ENCODE measurements around the gene ARHGAP24. TPM values are rescaled to one million over a fixed set of nuclear protein-coding genes. Genes with fewer than 3 reads are reported as not detected.
"Not testable (repeated sequence)": the region's sequence is repeated elsewhere in the genome, so short reads cannot be mapped to it uniquely, and the experiment has no call there.

ARHGAP24 gene
- total RNA-seq, 1 experiment from 2014 or later = 17.4 TPM

DNA sequence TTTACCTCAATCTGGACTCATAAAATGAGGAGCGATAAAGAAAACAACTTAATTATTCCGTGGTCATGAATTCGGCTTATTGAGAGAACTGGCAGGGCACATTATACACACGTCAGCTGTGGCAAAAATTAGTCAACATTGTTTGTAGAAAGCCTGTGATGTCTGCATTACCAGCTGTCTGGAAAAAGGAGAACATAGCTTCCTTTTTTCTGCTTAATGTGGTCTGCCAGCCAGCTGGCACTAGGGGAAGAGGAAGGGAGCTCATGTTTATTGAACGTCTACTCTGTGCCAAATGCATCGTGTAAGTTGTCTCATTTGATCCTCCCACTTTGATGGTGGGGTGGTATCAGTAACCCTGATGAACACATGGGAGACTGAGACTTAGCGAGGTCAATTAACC is 367.6 kb downstream of the ARHGAP24 start:
- in situ Hi-C loops (cut with HindIII; ENCODE audit: low pct_unique_long_range_greater_than_20kb, low sequenced_read_pairs) (no loop called here), intact Hi-C loops (cut with micrococcal nuclease; ENCODE audit: unreplicated experiment) (no loop called here)
- TF ChIP-seq CTCF (IDR thresholded peaks at IDR 0.05) (no peak), POLR2AphosphoS5 (IDR thresholded peaks at IDR 0.05; ENCODE audit: low read depth, low read length) (no peak), TCF7L2 (IDR thresholded peaks at IDR 0.05; ENCODE audit: low read depth, low read length) (no peak)
- DNase-seq (ENCODE audit: low read depth, low spot score) (no peak), ATAC-seq (no peak)
- no peaks in the 10 kb centered on the region for H3K9me3 ChIP-seq (ENCODE audit: control insufficient read depth, insufficient read depth, low read depth, low read length)
- no TSS peak for BruUV-seq (replicated peaks)
- H3K4me1 ChIP-seq (ENCODE audit: control insufficient read depth, insufficient read depth, low read length) = no peaks in the 10 kb centered on the region
- ChIA-PET CTCF (no interaction called here), POLR2A (interaction anchor here (0.6 kb wide), 1 partner anchor 461 kb away, joined by 4 read pairs; no protein-coding TSS in a partner anchor)
- no peaks in the 10 kb centered on the region for H3K36me3 ChIP-seq (ENCODE audit: control insufficient read depth, insufficient read depth, low read length)
- no peak overlapping the region for H3K4me3 ChIP-seq (ENCODE audit: low read depth in 2 of 2, low read length in 2 of 2)
- H3K27me3 ChIP-seq (ENCODE audit: control insufficient read depth, insufficient read depth, low read length) = no peaks in the 10 kb centered on the region
- H3K27ac ChIP-seq (ENCODE audit: low read length) = no peak overlapping the region

DNA sequence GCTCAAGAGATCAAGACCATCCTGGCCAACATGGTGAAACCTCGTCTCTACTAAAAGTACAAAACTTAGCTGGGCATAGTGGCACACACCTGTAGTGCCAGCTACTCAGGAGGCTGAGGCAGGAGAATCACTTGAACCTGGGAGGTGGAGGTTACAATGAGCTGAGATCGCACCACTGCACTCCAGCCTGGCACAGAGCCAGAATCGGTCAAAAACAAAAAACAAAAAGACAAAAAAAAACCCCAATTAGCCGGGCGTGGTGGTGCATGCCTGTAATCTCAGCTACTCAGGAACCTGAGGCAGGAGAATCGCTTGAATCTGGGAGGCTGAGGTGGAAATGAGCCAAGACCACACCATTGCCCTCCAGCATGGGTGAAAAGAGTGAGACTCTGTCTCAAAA is 378.8 kb downstream of the ARHGAP24 start:
- H3K36me3 ChIP-seq (ENCODE audit: control insufficient read depth, insufficient read depth, low read length); BruUV-seq (replicated peaks); H3K27ac ChIP-seq (ENCODE audit: low read length); H3K4me1 ChIP-seq (ENCODE audit: control insufficient read depth, insufficient read depth, low read length); in situ Hi-C loops (cut with HindIII; ENCODE audit: low pct_unique_long_range_greater_than_20kb, low sequenced_read_pairs); DNase-seq (ENCODE audit: low read depth, low spot score); CTCF ChIA-PET; intact Hi-C loops (cut with micrococcal nuclease; ENCODE audit: unreplicated experiment); H3K27me3 ChIP-seq (ENCODE audit: control insufficient read depth, insufficient read depth, low read length); H3K4me3 ChIP-seq (ENCODE audit: low read depth in 2 of 2, low read length in 2 of 2); H3K9me3 ChIP-seq (ENCODE audit: control insufficient read depth, insufficient read depth, low read depth, low read length); ATAC-seq; POLR2A ChIA-PET: not testable (repeated sequence)

DNA sequence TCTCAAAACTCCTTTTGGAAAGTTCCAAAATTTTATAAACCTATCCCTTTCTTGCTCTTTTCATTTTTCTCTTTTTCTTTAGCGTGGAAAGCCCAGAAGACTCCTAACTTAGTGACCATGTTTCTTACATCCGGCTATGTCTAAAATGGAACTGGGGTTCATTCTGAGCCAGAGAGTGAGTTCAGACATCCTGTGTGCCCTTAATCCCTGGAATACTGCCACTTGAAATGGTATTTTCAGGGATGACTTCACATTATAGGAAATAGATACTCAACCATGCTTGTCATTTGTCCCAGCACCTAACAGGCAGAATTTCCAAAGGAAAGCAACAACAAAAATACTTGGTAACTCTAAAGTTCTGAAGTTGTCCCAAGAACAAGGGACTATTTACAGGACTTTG is 379.6 kb downstream of the ARHGAP24 start:
- Histone ChIP-seq H3K27ac (ENCODE audit: low read length) (no peak overlapping the region), H3K27me3 (ENCODE audit: control insufficient read depth, insufficient read depth, low read length) (no peaks in the 10 kb centered on the region), H3K36me3 (ENCODE audit: control insufficient read depth, insufficient read depth, low read length) (no peaks in the 10 kb centered on the region), H3K9me3 (ENCODE audit: control insufficient read depth, insufficient read depth, low read depth, low read length) (no peaks in the 10 kb centered on the region), H3K4me3 (ENCODE audit: low read depth in 2 of 2, low read length in 2 of 2) (no peak overlapping the region), H3K4me1 (ENCODE audit: control insufficient read depth, insufficient read depth, low read length) (no peaks in the 10 kb centered on the region; the same call in 1 of the 2 replicates)
- ATAC-seq (no peak), DNase-seq (ENCODE audit: low read depth, low spot score) (no peak)
- CTCF ChIA-PET = no interaction called here
- POLR2A ChIA-PET = no interaction called here
- TF ChIP-seq CTCF (IDR thresholded peaks at IDR 0.05) (no peak), REST (IDR thresholded peaks at IDR 0.05; ENCODE audit: insufficient read depth in 1 of 2, low read depth in 2 of 2, low read length in 1 of 2) (no peak), POLR2AphosphoS5 (IDR thresholded peaks at IDR 0.05; ENCODE audit: low read depth, low read length) (no peak), TCF7L2 (IDR thresholded peaks at IDR 0.05; ENCODE audit: low read depth, low read length) (no peak), SIN3A (IDR thresholded peaks at IDR 0.05; ENCODE audit: borderline replicate concordance, insufficient read depth, low read depth, low read length) (no peak)
- intact Hi-C loops (cut with micrococcal nuclease; ENCODE audit: unreplicated experiment) = no loop called here
- no TSS peak for BruUV-seq (replicated peaks)
- in situ Hi-C loops (cut with HindIII; ENCODE audit: low pct_unique_long_range_greater_than_20kb, low sequenced_read_pairs) = no loop called here
